ENCODE data around the gene LRRC28. TPM values are rescaled to one million over a fixed set of nuclear protein-coding genes. Genes with fewer than 3 reads are reported as not detected.

The LRRC28 gene
- polyA plus RNA-seq, 1 donor from 2014 or later, result 20.4 TPM

DNA sequence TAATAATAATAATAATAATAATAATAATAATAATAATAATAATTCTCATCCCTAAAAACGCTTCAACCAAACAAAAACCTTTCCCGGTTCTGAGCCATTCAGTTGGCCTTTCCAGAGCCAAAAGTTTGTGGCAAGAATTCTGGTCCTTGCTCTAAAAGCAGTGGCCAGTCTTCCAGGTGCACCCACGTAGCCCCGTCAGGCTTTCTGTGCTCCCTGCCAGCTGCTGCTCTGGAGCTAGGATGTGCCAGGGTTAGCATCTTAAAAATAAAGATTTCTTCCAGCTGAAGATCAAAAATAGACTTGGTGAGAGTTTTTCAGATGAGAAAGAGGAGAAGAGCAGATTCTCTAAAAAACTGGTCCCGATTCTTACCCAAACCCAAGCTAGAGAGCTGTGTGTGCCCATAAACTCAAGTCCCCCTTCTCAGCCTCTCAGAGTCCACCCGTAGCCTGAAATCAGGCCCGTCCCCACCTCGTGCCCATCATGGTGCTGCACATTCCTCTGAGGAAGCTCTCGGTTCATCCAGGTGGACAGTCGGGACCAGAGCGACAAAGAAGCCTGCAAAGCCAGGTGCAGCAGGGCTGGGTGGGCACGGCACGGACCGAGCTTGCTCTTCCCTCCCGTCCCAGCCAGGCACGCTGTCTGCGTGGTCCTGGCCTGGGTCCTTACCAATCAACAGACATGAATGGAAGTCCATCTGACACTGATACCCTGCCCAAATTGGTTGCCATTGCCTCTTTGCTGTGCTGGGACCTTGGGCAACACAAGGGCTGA, 155.6 kb downstream of the LRRC28 start:
- TF ChIP-seq TAF1 (IDR thresholded peaks at IDR 0.05; ENCODE audit: low read depth), result no peak
- TF ChIP-seq EP300 (conservative IDR thresholded peaks at IDR 0.05; ENCODE audit: poor library complexity, severe bottlenecking), result no peak
- no peak for TF ChIP-seq RAD21 (conservative IDR thresholded peaks at IDR 0.05)
- TF ChIP-seq MXI1 (conservative IDR thresholded peaks at IDR 0.05; ENCODE audit: poor library complexity, severe bottlenecking), result no peak
- TF ChIP-seq REST (IDR thresholded peaks at IDR 0.05; ENCODE audit: borderline replicate concordance), result no peak
- no peak for TF ChIP-seq POLR2AphosphoS5 (IDR thresholded peaks at IDR 0.05)
- no peak for TF ChIP-seq SMC3 (conservative IDR thresholded peaks at IDR 0.05; ENCODE audit: poor library complexity)
- no peak for TF ChIP-seq EZH2 (IDR thresholded peaks at IDR 0.05; ENCODE audit: borderline replicate concordance, insufficient read depth, low read length, poor library complexity, severe bottlenecking)
- TF ChIP-seq, protein P1, sequence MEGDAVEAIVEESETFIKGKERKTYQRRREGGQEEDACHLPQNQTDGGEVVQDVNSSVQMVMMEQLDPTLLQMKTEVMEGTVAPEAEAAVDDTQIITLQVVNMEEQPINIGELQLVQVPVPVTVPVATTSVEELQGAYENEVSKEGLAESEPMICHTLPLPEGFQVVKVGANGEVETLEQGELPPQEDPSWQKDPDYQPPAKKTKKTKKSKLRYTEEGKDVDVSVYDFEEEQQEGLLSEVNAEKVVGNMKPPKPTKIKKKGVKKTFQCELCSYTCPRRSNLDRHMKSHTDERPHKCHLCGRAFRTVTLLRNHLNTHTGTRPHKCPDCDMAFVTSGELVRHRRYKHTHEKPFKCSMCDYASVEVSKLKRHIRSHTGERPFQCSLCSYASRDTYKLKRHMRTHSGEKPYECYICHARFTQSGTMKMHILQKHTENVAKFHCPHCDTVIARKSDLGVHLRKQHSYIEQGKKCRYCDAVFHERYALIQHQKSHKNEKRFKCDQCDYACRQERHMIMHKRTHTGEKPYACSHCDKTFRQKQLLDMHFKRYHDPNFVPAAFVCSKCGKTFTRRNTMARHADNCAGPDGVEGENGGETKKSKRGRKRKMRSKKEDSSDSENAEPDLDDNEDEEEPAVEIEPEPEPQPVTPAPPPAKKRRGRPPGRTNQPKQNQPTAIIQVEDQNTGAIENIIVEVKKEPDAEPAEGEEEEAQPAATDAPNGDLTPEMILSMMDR (IDR thresholded peaks at IDR 0.05; ENCODE audit: poor library complexity, severe bottlenecking), result no peak
- Histone ChIP-seq H3K4me2 (ENCODE audit: low read length) (no peak overlapping the region), H3K9me3 (ENCODE audit: low read length) (no peaks in the 10 kb centered on the region), H2AFZ (ENCODE audit: low read depth, low read length) (no peak overlapping the region), H3K27ac (ENCODE audit: low read length) (no peak overlapping the region), H3K4me3 (ENCODE audit: low read length) (no peak overlapping the region), H3K36me3 (ENCODE audit: insufficient read depth, low read length) (no peaks in the 10 kb centered on the region), H3F3A (ENCODE audit: insufficient read depth, low read length, poor library complexity, severe bottlenecking) (no peaks in the 10 kb centered on the region), H3K9ac (ENCODE audit: low read length) (no peak overlapping the region), H3K27me3 (ENCODE audit: insufficient read depth, low read depth, low read length) (no peaks in the 10 kb centered on the region), H4K20me1 (ENCODE audit: insufficient read depth) (no peaks in the 10 kb centered on the region), H3K79me2 (replicated peaks; ENCODE audit: insufficient read depth, low read length) (no peaks in the 10 kb centered on the region), H3K9me2 (ENCODE audit: insufficient read depth, low read length) (no peaks in the 10 kb centered on the region)

GRCh38 chr15:99407716-99408115, 156.4 kb downstream of the LRRC28 start:
- H4K20me1 ChIP-seq (ENCODE audit: insufficient read depth), result no peaks in the 10 kb centered on the region
- H3K9me3 ChIP-seq (ENCODE audit: low read length), result no peaks in the 10 kb centered on the region
- H2AFZ ChIP-seq (ENCODE audit: low read depth, low read length), result no peak overlapping the region
- H3K27me3 ChIP-seq (ENCODE audit: insufficient read depth, low read depth, low read length), result no peaks in the 10 kb centered on the region
- H3K36me3 ChIP-seq (ENCODE audit: insufficient read depth, low read length), result no peaks in the 10 kb centered on the region
- H3K9ac ChIP-seq (ENCODE audit: low read length), result no peak overlapping the region
- no peaks in the 10 kb centered on the region for H3K9me2 ChIP-seq (ENCODE audit: insufficient read depth, low read length)
- TF ChIP-seq POLR2AphosphoS5 (IDR thresholded peaks at IDR 0.05) (no peak), SMC3 (conservative IDR thresholded peaks at IDR 0.05; ENCODE audit: poor library complexity) (no peak), MXI1 (conservative IDR thresholded peaks at IDR 0.05; ENCODE audit: poor library complexity, severe bottlenecking) (no peak), EZH2 (IDR thresholded peaks at IDR 0.05; ENCODE audit: borderline replicate concordance, insufficient read depth, low read length, poor library complexity, severe bottlenecking) (no peak), RAD21 (conservative IDR thresholded peaks at IDR 0.05) (no peak), TAF1 (IDR thresholded peaks at IDR 0.05; ENCODE audit: low read depth) (no peak), REST (IDR thresholded peaks at IDR 0.05; ENCODE audit: borderline replicate concordance) (no peak)
- TF ChIP-seq, protein P1 (IDR thresholded peaks at IDR 0.05; ENCODE audit: poor library complexity, severe bottlenecking), result no peak
- no peaks in the 10 kb centered on the region for H3K79me2 ChIP-seq (replicated peaks; ENCODE audit: insufficient read depth, low read length)
- no peak overlapping the region for H3K4me3 ChIP-seq (ENCODE audit: low read length)
- H3K4me2 ChIP-seq (ENCODE audit: low read length), result no peak overlapping the region
- H3K27ac ChIP-seq (ENCODE audit: low read length), result no peak overlapping the region
- H3F3A ChIP-seq (ENCODE audit: insufficient read depth, low read length, poor library complexity, severe bottlenecking), result no peaks in the 10 kb centered on the region

Data from neural cell (in vitro differentiated cells).